ENCODE results near the gene FITM1.

Gene FITM1

GRCh38 chr14:24092505-24093206 lies 37.8 kb upstream of the FITM1 start:
- no peak for TF ChIP-seq CTCF (IDR thresholded peaks at IDR 0.05; ENCODE audit: borderline replicate concordance, control extremely low read depth, extremely low read depth, insufficient read depth, missing control alignments)
- DNase-seq (ENCODE audit: low spot score) = no peak
- in situ Hi-C loops (cut with MboI; ENCODE audit: low sequenced_read_pairs, unreplicated experiment) = no loop called here

GRCh38 chr14:24093207-24093900 lies 37.1 kb upstream of the FITM1 start:
- DNase-seq (ENCODE audit: low spot score) = no peak
- no peak for TF ChIP-seq CTCF (IDR thresholded peaks at IDR 0.05; ENCODE audit: borderline replicate concordance, control extremely low read depth, extremely low read depth, insufficient read depth, missing control alignments)
- in situ Hi-C loops (cut with MboI; ENCODE audit: low sequenced_read_pairs, unreplicated experiment) = no loop called here

- in situ Hi-C loops (cut with MboI; ENCODE audit: low sequenced_read_pairs, unreplicated experiment) = no loop called here
Observed at GRCh38 chr14:24093901-24094840, 36.3 kb upstream of the FITM1 start, which contains the start of gene PCK2. PCK2 (plus strand) TSS chr14:24094311; CDS start chr14:24094406, 95 bp downstream.

GRCh38 chr14:24094841-24095270 lies 35.6 kb upstream of the FITM1 start:
- TF ChIP-seq CTCF (IDR thresholded peaks at IDR 0.05; ENCODE audit: borderline replicate concordance, control extremely low read depth, extremely low read depth, insufficient read depth, missing control alignments) = no peak
- in situ Hi-C loops (cut with MboI; ENCODE audit: low sequenced_read_pairs, unreplicated experiment) = no loop called here
- DNase-seq (ENCODE audit: low spot score) = no peak

More at GRCh38 chr14:24093901-24094840, 36.3 kb upstream of the FITM1 start, which contains the start of gene PCK2:
- TF ChIP-seq CTCF (IDR thresholded peaks at IDR 0.05; ENCODE audit: borderline replicate concordance, control extremely low read depth, extremely low read depth, insufficient read depth, missing control alignments) = no peak
- DNase-seq (ENCODE audit: low spot score) = peak; percentile 92

- TF ChIP-seq CTCF (IDR thresholded peaks at IDR 0.05; ENCODE audit: borderline replicate concordance, control extremely low read depth, extremely low read depth, insufficient read depth, missing control alignments) = no peak
- DNase-seq (ENCODE audit: low spot score) = peak; percentile 95
- in situ Hi-C loops (cut with MboI; ENCODE audit: low sequenced_read_pairs, unreplicated experiment) = no loop called here
Observed at GRCh38 chr14:24095271-24096068, 35.0 kb upstream of the FITM1 start.
